ENCODE measurements around the gene ROBO3.

DNA sequence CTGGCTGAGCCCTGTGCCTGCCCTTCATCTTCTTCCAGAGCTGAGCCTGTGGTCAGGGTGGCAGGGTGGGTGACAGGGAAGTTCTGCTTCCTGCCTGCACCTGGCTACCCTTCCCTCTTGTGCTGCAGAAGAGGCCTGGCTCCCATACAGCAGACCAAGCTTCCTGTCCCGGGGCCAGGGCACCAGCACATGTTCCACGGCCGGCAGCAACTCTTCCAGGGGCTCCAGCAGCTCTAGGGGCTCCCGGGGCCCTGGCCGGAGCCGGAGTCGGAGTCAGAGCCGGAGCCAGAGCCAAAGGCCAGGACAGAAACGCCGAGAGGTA is 15.0 kb downstream of the ROBO3 start:
- TF ChIP-seq, protein P1, sequence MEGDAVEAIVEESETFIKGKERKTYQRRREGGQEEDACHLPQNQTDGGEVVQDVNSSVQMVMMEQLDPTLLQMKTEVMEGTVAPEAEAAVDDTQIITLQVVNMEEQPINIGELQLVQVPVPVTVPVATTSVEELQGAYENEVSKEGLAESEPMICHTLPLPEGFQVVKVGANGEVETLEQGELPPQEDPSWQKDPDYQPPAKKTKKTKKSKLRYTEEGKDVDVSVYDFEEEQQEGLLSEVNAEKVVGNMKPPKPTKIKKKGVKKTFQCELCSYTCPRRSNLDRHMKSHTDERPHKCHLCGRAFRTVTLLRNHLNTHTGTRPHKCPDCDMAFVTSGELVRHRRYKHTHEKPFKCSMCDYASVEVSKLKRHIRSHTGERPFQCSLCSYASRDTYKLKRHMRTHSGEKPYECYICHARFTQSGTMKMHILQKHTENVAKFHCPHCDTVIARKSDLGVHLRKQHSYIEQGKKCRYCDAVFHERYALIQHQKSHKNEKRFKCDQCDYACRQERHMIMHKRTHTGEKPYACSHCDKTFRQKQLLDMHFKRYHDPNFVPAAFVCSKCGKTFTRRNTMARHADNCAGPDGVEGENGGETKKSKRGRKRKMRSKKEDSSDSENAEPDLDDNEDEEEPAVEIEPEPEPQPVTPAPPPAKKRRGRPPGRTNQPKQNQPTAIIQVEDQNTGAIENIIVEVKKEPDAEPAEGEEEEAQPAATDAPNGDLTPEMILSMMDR (IDR thresholded peaks at IDR 0.05) = no peak
- TF ChIP-seq POLR2AphosphoS5 (IDR thresholded peaks at IDR 0.05) (no peak), EP300 (IDR thresholded peaks at IDR 0.05; ENCODE audit: low read depth) (no peak)

Measured in transverse colon (tissue), 4 donors.